ENCODE measurements around the gene ICE2.

Gene ICE2

DNA sequence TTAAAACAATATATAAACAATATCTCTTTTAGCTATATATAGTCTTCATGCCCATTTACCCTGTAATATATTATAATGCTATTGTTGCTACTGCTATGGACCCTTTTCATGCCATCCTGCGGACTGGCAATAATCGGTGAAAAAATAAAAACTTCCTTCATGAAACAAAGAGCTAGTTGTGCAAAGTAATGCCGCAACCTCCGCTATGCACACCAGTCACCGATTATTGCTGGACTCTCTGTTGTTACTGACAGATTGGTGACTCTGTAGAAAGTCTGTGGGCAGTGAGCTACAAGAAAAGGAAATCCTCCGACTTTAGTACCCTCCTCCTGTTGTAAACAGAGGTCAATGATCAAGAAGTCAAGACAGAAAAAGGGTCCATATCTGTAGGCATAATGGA is 17.9 kb upstream of the ICE2 start:
- no peak for DNase-seq (ENCODE audit: low read depth)

DNA sequence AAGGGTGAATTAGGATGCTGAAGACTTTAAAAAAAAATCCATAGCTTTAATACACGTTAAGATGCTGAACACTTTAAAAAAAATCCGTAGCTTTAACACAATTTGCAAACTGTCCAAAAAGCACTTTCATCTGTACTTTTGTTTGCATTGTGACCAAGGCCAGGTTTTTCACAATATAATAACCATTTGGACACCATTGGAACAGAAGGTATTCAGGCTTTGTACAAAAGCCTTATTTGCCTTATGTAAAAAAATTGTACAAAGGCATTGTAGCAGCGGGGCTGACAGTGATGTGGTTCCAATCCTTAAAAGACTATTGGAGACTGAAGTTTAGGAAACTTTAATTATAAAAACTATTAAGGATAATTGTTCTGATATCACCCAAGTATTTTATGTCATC is 15.2 kb upstream of the ICE2 start:
- no peak for DNase-seq (ENCODE audit: low read depth)

DNA sequence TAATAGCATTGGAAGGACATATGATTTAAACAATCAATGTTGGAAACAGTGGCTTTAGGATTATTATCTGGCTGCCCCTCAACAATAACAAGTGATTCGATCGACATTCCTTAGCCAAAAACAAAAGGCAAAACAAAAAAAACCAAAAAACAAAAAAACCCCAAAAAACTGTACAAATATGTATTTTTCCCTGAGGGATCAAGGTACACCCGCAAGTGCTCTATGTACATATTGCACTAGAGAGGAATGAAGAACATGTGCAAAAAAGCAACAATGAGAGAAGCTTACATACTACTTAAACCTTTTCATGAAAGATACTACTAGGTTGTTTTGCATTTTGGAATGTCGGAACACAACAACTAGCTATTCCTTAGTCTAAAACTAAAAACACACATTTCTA is 14.2 kb upstream of the ICE2 start:
- no peak for DNase-seq (ENCODE audit: low read depth)

DNA sequence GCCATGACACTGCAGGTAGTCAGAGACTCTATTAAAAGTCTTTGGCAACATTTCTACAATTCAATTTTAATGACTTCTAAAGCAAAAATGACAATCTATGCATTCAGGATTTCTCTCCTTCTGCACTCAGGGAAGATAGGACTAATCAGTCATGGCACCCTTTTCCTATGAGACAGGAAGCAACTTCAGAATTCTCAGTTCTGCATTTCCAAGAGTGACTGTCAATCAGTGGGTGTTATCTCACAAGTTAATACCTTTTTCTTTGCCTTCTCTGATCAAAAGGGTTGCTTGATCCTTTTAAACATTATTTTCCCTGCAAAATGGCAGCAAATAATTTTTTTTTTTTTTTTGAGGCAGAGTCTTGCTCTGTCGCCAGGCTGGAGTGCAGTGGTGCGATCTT is 7.8 kb upstream of the ICE2 start:
- no peak for DNase-seq (ENCODE audit: low read depth)

DNA sequence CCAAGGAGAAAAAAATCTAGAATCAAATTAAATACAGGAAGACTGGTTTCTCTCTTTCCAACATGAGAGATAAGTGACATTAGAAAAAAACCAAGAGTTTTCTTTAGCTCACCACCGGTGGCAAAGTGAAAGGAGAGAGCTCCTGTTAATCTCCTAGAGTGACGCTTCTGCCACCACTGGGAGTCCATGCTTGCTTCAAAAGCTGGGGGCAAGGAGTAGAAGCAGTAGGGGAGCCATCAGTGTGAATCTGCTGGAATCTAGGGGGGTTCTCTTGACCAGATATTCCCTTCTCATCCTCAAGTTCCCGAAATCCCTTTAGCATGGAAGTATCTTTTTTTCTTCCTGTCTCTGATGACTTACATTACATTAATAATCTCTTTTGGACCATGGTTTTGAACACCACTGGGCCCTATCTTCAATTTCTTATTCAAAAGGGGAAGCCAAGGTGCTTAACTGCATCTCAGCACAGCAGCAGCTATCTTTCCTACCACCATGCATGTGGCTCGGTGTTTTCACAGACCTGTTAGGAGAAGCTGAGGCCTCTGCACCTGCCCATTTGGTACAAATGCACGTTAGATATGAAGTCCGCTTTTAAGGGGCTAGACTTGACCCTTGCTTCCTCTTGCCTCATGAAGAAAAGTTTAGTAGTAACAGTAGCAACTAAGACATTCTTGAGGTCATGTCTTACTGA is 6.6 kb upstream of the ICE2 start:
- no peak for DNase-seq (ENCODE audit: low read depth)

DNA sequence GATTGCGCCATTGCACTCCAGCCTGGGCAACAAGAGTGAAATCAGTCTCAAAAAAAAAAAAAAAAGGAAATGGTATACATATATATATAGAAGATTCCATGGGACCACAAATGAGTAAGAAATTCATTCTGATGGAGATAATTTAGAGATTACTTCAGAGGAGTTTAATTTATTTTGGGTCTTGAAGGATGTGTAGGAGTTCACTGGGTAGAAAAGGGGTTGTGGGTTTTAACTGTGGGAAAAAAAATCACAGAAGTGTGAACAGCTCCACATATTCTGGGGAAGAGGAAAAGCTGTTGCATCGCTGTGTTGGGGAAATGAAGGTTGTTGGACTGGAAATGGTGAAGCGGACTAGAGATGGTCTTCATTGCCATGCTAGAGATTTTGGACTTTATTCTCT is 4.1 kb upstream of the ICE2 start:
- no peak for DNase-seq (ENCODE audit: low read depth)

DNA sequence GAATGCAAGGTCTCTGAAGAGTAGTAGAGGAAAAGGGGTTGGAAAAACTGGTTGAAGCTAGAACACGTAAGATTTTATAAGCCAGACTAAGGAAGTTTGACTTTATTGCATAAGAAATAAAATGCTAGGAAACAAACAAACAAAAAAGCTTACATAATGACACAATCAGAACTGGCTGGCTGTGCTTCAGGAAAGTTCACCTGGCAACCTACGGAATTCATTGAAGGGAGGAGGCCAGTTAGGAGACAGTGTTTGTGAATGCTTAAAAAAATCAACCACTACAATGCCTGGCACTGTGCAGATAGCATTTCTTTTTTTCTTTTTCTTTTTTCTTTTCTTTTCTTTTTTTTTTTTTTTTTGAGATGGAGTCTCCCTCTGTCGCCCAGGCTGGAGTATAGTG is 1.9 kb upstream of the ICE2 start:
- no peak for DNase-seq (ENCODE audit: low read depth)

DNA sequence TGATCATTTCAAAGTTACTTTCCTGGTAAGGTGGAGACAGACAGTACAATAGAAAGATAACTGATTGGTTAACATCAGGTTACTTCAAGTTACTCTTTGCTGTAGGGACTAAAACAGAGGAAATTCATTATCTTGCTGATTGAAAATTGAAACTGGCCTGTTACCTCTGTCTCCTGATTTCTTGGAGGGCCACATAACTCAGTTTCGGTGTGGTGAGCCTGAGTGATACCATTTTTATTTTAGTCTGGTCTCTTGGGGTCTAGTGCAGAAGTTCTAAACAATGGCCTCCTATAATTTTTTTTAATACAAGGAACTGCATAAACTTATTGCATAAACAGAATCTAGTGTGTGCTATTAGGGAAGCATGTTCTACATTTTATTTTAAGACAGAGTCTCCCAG is 1.2 kb upstream of the ICE2 start:
- no peak for DNase-seq (ENCODE audit: low read depth)

DNA sequence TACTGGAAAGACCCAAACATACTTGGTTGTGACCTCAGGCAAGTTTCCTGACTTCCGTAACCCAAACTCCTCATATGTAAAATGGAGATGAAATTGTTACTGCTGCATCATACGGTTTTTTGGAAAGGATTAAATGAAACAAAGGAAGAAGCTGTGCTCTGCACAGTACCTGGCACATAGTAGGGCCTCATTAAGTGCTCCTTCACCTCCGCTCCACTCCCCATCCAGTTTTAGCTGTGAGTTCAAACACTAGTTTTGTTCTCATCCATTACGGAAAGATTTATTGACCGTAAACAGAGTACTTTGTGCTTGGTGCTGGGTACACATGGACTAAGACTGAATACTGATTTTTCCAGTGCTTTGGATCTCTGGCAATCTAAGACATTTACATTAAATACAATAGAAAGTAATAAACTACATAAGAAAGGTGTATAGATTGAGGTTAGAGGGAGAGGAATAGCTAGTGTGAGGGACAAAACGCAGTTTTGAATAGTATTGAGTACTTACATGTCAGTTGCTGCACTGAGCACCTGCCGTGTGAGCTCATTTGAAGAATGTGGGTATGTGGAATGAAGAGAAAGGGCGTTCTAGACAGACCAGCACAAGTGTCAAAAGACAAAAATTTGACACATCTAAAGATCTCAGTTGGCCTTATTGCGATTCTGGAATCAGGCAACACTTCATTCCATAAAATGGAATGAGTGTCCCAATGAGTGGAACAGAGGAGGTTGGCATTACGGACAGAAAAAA is 594 bp upstream of the ICE2 start:
- no peak for DNase-seq (ENCODE audit: low read depth)

DNA sequence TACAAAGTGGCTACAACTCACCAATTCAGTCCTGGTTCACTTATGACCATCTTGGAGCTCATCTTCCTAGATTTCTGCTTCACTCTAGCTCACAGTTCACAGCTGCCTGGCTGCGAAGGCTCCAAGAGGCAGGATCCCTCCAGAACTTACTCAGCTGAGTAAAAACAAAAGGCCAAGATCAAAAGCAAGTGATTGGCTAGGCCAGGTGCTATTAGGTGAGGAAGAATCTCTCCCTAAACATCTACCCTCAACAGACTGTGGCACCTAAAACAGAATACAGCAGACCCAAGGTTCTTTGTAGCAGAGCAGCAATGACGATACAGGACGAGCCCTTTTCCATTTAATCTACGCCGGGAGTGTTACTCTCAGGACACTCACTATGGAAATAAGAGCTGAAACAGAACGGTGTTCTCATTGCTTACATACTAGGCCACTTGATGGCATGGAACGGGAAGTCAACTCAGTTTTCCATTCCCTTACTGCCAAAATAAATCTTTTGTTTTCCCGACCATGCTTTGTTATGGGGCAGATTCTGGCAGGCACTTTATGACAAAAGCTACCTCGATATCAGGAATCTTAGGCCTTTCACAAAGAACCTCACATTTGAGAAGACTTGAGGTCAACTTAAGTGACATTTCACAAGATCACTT is 901 bp downstream of the ICE2 start:
- DNase-seq (ENCODE audit: low read depth) = no peak

DNA sequence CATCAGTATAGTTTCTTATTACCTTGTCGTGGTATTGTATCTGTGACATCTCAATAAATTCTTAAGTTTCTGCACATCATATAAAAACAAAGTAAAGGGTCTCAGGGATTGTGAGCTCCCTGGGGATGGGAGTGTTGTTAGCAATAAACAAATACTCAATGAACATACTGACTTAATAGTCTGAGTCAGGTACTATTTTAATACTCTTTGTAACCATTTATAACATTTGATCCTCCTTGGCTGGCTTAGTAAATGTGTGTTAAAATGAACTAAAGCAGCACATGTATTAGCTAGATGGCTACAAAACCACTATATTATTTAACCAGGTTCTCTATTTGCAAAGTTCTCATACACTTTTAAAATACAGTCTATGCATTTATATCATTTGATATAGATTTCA is 1.8 kb downstream of the ICE2 start:
- DNase-seq (ENCODE audit: low read depth) = no peak

DNA sequence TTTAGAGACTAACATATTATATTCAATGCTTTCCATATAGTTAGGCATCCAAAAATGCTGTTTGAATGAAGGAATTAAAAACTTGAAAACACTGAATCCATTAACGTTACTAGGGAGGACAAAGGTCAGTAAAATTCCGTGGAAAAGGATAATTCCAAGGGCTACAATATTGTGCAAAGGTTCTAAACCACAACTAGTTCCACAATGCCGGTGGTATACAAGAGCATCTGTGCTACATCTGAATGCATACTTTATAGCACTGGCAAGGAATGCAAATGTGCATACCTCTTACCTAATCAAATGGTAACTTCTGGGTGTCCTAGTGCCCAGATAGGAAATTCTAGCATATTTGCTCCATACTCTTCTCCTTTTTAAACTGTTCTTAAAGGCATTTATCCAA is 2.2 kb downstream of the ICE2 start:
- DNase-seq (ENCODE audit: low read depth) = no peak

DNA sequence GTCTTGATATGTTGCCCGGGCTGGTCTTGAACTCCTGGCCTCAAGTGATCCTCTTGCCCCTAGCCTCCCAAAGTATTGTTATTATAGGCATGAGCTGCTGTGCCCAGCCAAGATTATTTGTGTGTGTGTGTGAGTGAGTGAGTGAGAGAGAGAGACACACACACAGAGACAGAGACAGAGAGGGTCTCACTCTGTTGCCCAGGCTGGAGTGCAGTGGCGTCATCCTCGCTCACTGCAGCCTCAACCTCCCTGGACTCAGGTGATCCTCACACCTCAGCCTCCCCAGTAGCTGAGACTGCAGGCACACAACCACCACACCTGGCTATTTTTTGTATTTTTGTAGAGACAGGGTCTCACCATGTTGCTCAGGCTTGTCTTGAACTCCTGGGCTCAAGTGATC is 5.8 kb downstream of the ICE2 start:
- DNase-seq (ENCODE audit: low read depth) = no peak

DNA sequence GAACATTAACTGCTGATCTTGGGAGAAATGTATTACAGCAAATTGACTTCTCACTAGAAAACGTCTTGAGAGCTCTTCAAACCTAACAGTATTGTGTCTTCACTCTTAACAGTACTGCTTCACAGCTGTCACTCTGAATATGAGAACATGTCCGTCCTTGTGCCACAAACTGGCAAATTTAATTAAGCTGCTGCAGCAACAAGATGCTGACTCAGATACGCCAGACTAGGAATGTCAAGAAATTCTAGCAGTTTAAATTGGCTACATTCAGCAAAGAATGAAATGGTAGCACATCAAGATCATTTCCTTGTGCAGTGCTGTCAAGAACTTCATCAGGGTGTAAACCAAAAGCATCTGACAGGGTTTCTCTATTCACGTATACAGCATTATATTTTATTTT is 7.6 kb downstream of the ICE2 start:
- no peak for DNase-seq (ENCODE audit: low read depth)

DNA sequence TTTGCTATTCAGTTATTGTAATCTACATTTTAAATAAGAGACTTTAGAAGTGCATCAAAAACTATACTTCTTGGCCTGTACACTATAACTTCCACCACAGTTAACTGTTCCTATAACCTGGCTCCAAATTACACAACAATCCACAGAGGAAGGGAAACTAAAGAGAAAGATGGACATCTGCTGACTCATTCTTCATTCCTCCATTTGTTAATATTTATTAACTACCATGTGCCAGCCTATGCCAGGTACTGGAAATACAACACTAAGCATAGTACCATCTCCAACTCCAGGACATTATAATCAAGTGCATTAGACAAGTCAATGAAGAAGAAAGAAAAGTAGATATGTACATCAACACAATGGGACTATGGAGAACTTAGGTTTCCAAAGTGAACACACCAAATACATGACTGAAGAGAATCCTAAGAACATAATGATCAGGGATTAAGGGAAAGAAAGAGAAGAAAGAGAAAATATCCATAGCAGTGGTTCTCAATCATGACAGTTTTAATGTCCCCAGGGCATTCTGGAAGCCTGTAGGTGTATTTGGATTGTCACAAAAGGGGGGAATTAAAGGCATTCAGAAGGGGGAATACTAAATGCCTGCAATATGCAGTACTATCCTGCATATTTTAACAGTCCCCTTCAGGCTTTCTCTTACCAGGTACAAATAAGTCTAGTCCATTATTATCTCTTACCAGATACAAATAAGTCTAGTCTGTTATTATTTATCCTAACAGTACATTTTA is 8.9 kb downstream of the ICE2 start:
- DNase-seq (ENCODE audit: low read depth) = no peak

DNA sequence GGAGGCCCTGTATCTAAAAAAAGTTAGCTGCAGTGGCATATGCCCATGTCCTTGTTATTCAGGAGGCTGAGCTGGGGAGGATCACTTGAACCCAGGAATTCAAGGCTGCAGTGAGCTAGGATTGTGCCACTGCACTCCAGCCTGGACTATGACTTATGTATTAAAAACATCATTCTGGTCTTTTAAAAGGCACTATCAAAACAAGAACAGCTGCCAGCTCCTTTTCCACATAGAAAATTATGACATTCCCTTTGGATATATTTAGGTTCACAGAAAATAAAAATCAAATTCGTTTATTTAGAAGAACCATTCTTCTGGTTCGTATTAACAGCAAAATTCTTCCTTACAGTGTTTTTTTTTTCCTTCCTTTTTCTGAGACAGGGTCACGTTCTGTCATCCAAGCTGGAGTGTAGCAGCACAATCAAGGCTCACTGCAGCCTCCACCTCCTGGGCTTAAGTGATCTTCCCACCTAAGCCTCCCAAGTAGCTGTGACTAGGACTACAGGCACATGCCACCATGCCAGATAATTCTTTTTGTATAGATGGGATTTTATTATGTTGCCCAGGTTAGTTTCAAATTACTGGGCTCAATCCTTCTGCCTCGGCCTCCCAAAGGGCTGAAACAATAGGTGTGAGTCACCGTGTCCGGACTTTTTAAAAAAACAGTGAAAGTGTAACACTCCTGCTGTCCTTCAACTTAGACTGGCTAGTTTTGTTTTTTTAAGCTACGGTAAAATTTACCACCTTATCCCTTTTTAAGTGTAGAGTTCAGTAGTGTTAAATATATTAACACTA is 13.9 kb downstream of the ICE2 start:
- no peak for DNase-seq (ENCODE audit: low read depth)

DNA sequence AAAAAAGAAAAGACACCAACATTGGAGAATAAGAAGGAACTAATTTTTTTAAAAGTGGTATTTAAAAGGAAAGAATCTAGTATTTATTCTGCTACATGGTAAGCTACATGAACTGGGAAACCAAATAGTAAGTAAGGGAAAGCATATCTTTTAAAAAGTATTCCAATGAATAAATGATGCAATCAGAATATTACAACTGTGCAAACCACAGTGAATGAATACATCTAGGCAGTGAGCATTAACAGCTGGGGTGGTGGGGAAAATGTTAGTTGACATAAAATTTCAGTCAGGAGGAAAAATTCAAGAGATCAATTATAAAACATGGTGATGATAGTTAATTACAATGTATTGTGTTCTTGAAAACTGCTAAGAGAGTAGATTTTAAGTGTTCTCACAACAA is 16.9 kb downstream of the ICE2 start:
- no peak for DNase-seq (ENCODE audit: low read depth)

DNA sequence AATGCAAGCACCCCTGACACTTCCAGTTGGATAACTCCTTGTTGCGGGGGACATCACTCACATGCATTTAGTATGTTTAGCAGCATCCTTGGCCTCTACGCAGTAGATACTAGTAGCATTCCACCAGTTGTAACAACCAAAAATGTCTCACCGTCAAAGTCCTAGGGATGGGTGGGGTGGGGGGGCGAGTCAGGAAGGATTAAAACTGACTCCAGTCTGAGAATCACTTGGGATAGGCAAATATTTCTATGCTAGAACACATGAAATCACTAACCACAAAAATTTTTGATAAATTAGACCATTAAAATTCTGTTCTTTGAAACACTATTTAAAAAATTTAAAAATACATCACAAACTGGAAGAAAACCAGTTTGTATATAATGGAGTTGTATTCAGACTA is 18.0 kb downstream of the ICE2 start:
- DNase-seq (ENCODE audit: low read depth) = no peak

DNA sequence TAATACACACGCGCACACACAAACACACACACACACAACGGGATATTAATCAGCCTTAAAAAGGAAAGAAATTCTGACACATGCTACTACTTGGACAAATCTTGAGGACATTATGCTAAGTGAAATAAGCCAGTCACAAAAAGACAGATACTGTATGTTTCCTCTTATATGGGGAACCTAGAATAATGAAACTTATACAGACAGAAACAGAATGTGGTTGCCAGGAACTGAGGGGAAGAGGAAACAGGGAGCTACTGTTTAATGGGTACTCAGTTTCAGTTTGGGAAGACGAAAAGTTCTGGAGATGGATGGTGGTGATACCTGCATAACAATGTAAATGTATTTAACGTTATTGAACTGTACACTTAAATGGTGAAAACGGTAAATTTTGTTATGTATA is 20.2 kb downstream of the ICE2 start:
- DNase-seq (ENCODE audit: low read depth) = no peak

DNA sequence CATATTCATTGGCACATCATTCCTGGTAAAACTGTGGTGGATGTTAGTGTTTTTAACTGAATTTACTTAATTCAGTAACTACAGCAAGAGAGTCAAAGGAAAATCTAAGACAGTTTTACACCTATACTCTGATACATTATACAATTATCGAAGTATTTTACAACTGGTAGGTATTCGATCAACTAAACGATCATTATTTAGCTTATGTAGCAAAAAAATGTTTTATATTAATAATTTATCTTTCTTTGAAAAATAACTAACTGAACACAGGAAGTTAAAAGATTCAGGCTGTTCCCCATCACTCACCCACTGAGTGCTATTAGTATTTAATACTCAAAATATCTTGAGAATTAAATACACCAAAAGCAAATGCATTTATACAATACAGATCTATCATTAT is 21.0 kb downstream of the ICE2 start:
- no peak for DNase-seq (ENCODE audit: low read depth)

DNA sequence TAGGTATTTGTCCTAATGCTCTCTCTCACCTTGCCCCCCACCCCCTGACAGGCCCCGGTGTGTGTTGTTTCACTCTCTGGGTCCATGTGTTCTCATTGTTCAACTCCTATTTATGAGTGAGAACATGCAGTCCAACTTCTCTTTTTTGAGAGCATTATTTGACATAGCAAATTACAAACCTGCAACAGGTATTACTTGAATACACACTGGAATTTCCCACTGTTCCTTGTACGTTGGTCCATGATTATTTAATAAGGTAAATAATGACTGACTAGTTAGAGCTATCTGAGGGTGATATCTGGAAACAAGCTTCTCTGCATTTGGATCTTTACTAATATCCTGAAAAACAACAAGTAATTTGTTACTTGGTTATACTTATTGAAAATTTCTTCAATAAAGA is 24.1 kb downstream of the ICE2 start:
- no peak for DNase-seq (ENCODE audit: low read depth)
